H1 (cell line): ENCODE measurements around the gene HLA-G. TPM values are rescaled to one million over a fixed set of nuclear protein-coding genes. Genes with fewer than 3 reads are reported as not detected.

Source experiments
- CBX8 ChIP-seq: fragments of 300-800, 300-1000 bp; sonication (generic); IDR thresholded peaks from 2 replicates; pipeline ENCODE4 v1.7.1; 2016; ENCODE audit warnings: low read depth, low read length, borderline replicate concordance
- CHD2 ChIP-seq: IDR thresholded peaks from 2 replicates; pipeline ENCODE4 v1.6.1; 2012; ENCODE audit warnings: low read length, improper control_type of control experiment
- CTBP2 ChIP-seq: IDR thresholded peaks from 2 replicates; pipeline ENCODE4 v1.7.0; 2011; ENCODE audit warnings: borderline replicate concordance, mild to moderate bottlenecking, moderate library complexity, mixed read lengths, low read length; ENCODE audit not compliant: insufficient read depth, insufficient read length
- CTCF ChIP-seq, 3 experiments: IDR thresholded peaks; 1 replicate in 2 of 3; 2 replicates in 1 of 3; pipeline versions ENCODE4 v1.5.1 to v1.6.1; 2011; ENCODE audit warnings: low read length in 3 of 3, mild to moderate bottlenecking in 3 of 3, inconsistent platforms in 2 of 3, low read depth in 1 of 3, moderate library complexity in 1 of 3; ENCODE audit not compliant: insufficient read depth in 1 of 3; ENCODE audit errors: control extremely low read depth in 1 of 3
- EP300 ChIP-seq, 2 experiments: IDR thresholded peaks; 1 replicate in 1 of 2; 2 replicates in 1 of 2; pipeline ENCODE4 v1.6.1; 2011 to 2012; ENCODE audit warnings: low read depth in 2 of 2, low read length in 2 of 2, mild to moderate bottlenecking in 2 of 2, borderline replicate concordance in 1 of 2, inconsistent platforms in 1 of 2, moderate library complexity in 1 of 2
- EZH2 ChIP-seq: fragments of 200-600 bp; sonication (generic); IDR thresholded peaks from 2 replicates; pipeline ENCODE4 v1.7.1; 2012; ENCODE audit warnings: low read depth, mild to moderate bottlenecking, moderate library complexity, low read length, inconsistent platforms; ENCODE audit not compliant: severe bottlenecking
- HDAC2 ChIP-seq, 2 experiments: fragments of 300-600 bp in 1 of 2; sonication (generic) in 1 of 2; IDR thresholded peaks; 2 replicates each; pipeline ENCODE4 v1.6.1; 2011 to 2012; ENCODE audit warnings: low read depth in 2 of 2, low read length in 2 of 2, mild to moderate bottlenecking in 2 of 2, moderate library complexity in 2 of 2, borderline replicate concordance in 1 of 2, inconsistent platforms in 1 of 2
- JUND ChIP-seq: IDR thresholded peaks from 2 replicates; pipeline ENCODE4 v1.6.1; 2011; ENCODE audit warnings: mild to moderate bottlenecking, improper control_type of control experiment, low read length
- KDM4A ChIP-seq: IDR thresholded peaks from one replicate; pipeline ENCODE4 v1.7.1; 2012; ENCODE audit warnings: low read depth, mild to moderate bottlenecking, moderate library complexity, low read length, inconsistent platforms; ENCODE audit not compliant: severe bottlenecking
- MAX ChIP-seq: IDR thresholded peaks from 2 replicates; pipeline ENCODE4 v1.6.1; 2012; ENCODE audit warnings: inconsistent platforms
- NRF1 ChIP-seq: IDR thresholded peaks from 2 replicates; pipeline ENCODE4 v1.6.1; 2011; ENCODE audit warnings: mild to moderate bottlenecking, low read depth, low read length, improper control_type of control experiment
- POLR2AphosphoS5 ChIP-seq: IDR thresholded peaks from 2 replicates; pipeline ENCODE4 v1.6.1; 2011; ENCODE audit warnings: low read depth, low read length
- RBBP5 ChIP-seq: IDR thresholded peaks from 2 replicates; pipeline ENCODE4 v1.7.1; 2012; ENCODE audit warnings: low read depth, mild to moderate bottlenecking, inconsistent platforms, low read length, moderate library complexity, borderline replicate concordance
- RXRA ChIP-seq: IDR thresholded peaks from 2 replicates; pipeline ENCODE4 v1.6.1; 2011; ENCODE audit warnings: low read depth, mild to moderate bottlenecking, low read length, moderate library complexity; ENCODE audit not compliant: insufficient read depth
- SAP30 ChIP-seq: fragments of 300-600 bp; sonication (generic); IDR thresholded peaks from 2 replicates; pipeline ENCODE4 v1.7.1; 2012; ENCODE audit warnings: low read length, moderate library complexity, mild to moderate bottlenecking, inconsistent platforms; ENCODE audit not compliant: insufficient read depth, insufficient replicate concordance
- SIRT6 ChIP-seq: IDR thresholded peaks from one replicate; pipeline ENCODE4 v1.7.1; 2012; ENCODE audit warnings: low read length, inconsistent platforms
- SP2 ChIP-seq: IDR thresholded peaks from 2 replicates; pipeline ENCODE4 v1.6.1; 2012; ENCODE audit warnings: mild to moderate bottlenecking, low read length, inconsistent platforms
- SUZ12 ChIP-seq: fragments of 200-600 bp; sonication (generic); IDR thresholded peaks from 2 replicates; pipeline ENCODE4 v1.6.1; 2012; ENCODE audit warnings: mild to moderate bottlenecking, inconsistent platforms, low read length, moderate library complexity, mixed read lengths
- YY1 ChIP-seq: IDR thresholded peaks from 2 replicates; pipeline ENCODE4 v1.6.1; 2011; ENCODE audit warnings: low read depth, mild to moderate bottlenecking, low read length
- polyA plus RNA-seq, 7 experiments: library from polyadenylated mRNA; depleted of rRNA in 3 of 7; stranded (reverse) in 5 of 7; unstranded in 2 of 7; fragments of >200 nt in 5 of 7; fragments of 200-250 nt in 2 of 7; gene quantifications; 1 replicate in 5 of 7; 2 replicates in 1 of 7; 4 replicates in 1 of 7; pipeline versions ENCODE4 v1.2.1 to v1.2.3, GENCODE V29; 2011 to 2013; ENCODE audit warnings: missing spikeins in 2 of 7, mixed read lengths in 2 of 7
- total RNA-seq: library from RNA; stranded (reverse); fragmentation: NEBNext Ultra II Directional; extraction: Animal tissue kit (Norgen Biotek cat#: 25700); gene quantifications from 2 replicates; pipeline ENCODE4 v1.2.1, GENCODE V29; 2021

Gene HLA-G
- total and polyA plus RNA-seq, 2 of the 8 experiments (the other 6 are each of a cell fraction or from before 2014, with no cell fraction given) = 3.2 to 4.8 TPM

- no peak for TF ChIP-seq RXRA
- TF ChIP-seq EZH2 = peak; percentile 15
- TF ChIP-seq YY1 = peak; percentile 70
- TF ChIP-seq CBX8 = no peak
- TF ChIP-seq JUND = no peak
- no peak for TF ChIP-seq SIRT6
- no peak for TF ChIP-seq MAX
- no peak for TF ChIP-seq SAP30
- TF ChIP-seq SUZ12 = peak; percentile 26; the same call in 1 of the 2 replicates
- peak; percentile 88 for TF ChIP-seq KDM4A
- no peak for TF ChIP-seq CHD2
- TF ChIP-seq NRF1 = no peak
- peak in 1 of 2 experiments; percentile 45; a peak in 1 of 4 replicates for TF ChIP-seq HDAC2 (IDR thresholded peaks at IDR 0.05; ENCODE audit: borderline replicate concordance in 1 of 2, low read depth in 2 of 2, low read length in 2 of 2)
- TF ChIP-seq RBBP5 = no peak
- peak; percentile 21 to 27 (median 25); a peak in 3 of 4 replicates for TF ChIP-seq CTCF (IDR thresholded peaks at IDR 0.05; ENCODE audit: control extremely low read depth in 1 of 3, insufficient read depth in 1 of 3, low read depth in 1 of 3, low read length in 3 of 3)
- no peak for TF ChIP-seq EP300 (IDR thresholded peaks at IDR 0.05; ENCODE audit: borderline replicate concordance in 1 of 2, low read depth in 2 of 2, low read length in 2 of 2)
- TF ChIP-seq CTBP2 = no peak
- TF ChIP-seq POLR2AphosphoS5 = no peak
- no peak for TF ChIP-seq SP2
Observed at GRCh38 chr6:29792123-29793035, 35.2 kb upstream of the HLA-G start (continued).
